WTC11 (cell line): Measurements from ENCODE around the gene KITLG.
"Not testable (repeated sequence)": the region's sequence is repeated elsewhere in the genome, so short reads cannot be mapped to it uniquely, and the experiment has no call there.

ENCODE experiments used
- CTCF ChIP-seq: fragments of 200-600 bp; IDR thresholded peaks from 2 replicates; pipeline ENCODE4 v1.8.0; 2022; ENCODE audit warnings: antibody characterized with exemption
- USF1 ChIP-seq: sonication (generic); formaldehyde crosslinking; IDR thresholded peaks from 2 replicates; pipeline ENCODE4 v1.8.0; 2022; ENCODE audit warnings: mild to moderate bottlenecking, missing genetic modification reagents
- ZNF138 ChIP-seq: sonication (generic); formaldehyde crosslinking; conservative IDR thresholded peaks from 2 replicates; pipeline ENCODE4 v1.8.1; 2022; ENCODE audit warnings: mild to moderate bottlenecking, moderate library complexity, missing genetic modification reagents

- TF ChIP-seq ZNF138; CTCF; USF1 (CRISPR knock-in tag): not testable (repeated sequence)
These were observed 72.4 kb downstream of the KITLG start for GRCh38 chr12:88507851-88508250.
